HEK293T (cell line): ENCODE measurements around the gene TIMM22.

ENCODE experiments used
- CTCF ChIA-PET: fragments of 350-600 bp; formaldehyde crosslinking; extraction: SDS; loops from one replicate; lab custom pipeline; 2021; ENCODE audit warnings: antibody characterized with exemption, inconsistent platforms; lab: Yijun Ruan, JAX
- POLR2A ChIA-PET: fragments of 350-600 bp; formaldehyde crosslinking; extraction: SDS; loops from one replicate; lab custom pipeline; 2020; ENCODE audit warnings: antibody characterized with exemption, inconsistent platforms; lab: Yijun Ruan, JAX
- DNase-seq: peaks from one replicate; pipeline ENCODE4 v3.0.0; 2012; ENCODE audit warnings: mixed read lengths; ENCODE audit errors: extremely low spot score
- ARNT ChIP-seq: fragments of 450-650 bp; IDR thresholded peaks from 2 replicates; pipeline ENCODE4 v1.6.1; 2017; ENCODE audit warnings: mild to moderate bottlenecking
- BHLHE40 ChIP-seq: fragments of 450-650 bp; IDR thresholded peaks from 2 replicates; pipeline ENCODE4 v1.6.1; 2016; ENCODE audit warnings: mild to moderate bottlenecking, moderate library complexity, borderline replicate concordance
- CTBP1 ChIP-seq: fragments of 450-650 bp; IDR thresholded peaks from 2 replicates; pipeline ENCODE4 v1.6.1; 2016; ENCODE audit warnings: borderline replicate concordance
- ELF4 ChIP-seq: fragments of 450-650 bp; IDR thresholded peaks from 2 replicates; pipeline ENCODE4 v1.6.1; 2017; ENCODE audit warnings: antibody characterized with exemption
- FOXA1 ChIP-seq: fragments of 450-650 bp; IDR thresholded peaks from 2 replicates; pipeline ENCODE4 v1.6.1; 2016; ENCODE audit warnings: mild to moderate bottlenecking
- FOXK2 ChIP-seq: fragments of 450-650 bp; IDR thresholded peaks from 2 replicates; pipeline ENCODE4 v1.6.1; 2016; ENCODE audit warnings: mild to moderate bottlenecking
- FOXM1 ChIP-seq: fragments of 450-650 bp; IDR thresholded peaks from 2 replicates; pipeline ENCODE4 v1.6.1; 2017; ENCODE audit warnings: mild to moderate bottlenecking, borderline replicate concordance
- HDGF ChIP-seq: fragments of 450-650 bp; IDR thresholded peaks from 2 replicates; pipeline ENCODE4 v1.6.1; 2017; ENCODE audit warnings: antibody characterized with exemption, borderline replicate concordance
- L3MBTL2 ChIP-seq: fragments of 450-650 bp; conservative IDR thresholded peaks from 2 replicates; pipeline ENCODE4 v1.6.1; 2016; ENCODE audit warnings: mild to moderate bottlenecking
- LEF1 ChIP-seq: fragments of 450-650 bp; IDR thresholded peaks from 2 replicates; pipeline ENCODE4 v1.6.1; 2017; ENCODE audit warnings: mild to moderate bottlenecking, borderline replicate concordance
- NFRKB ChIP-seq: fragments of 450-650 bp; IDR thresholded peaks from 2 replicates; pipeline ENCODE4 v1.6.1; 2016; ENCODE audit warnings: mild to moderate bottlenecking, moderate library complexity
- PKNOX1 ChIP-seq: fragments of 450-650 bp; IDR thresholded peaks from 2 replicates; pipeline ENCODE4 v1.6.1; 2016
- SP1 ChIP-seq: fragments of 450-650 bp; IDR thresholded peaks from 2 replicates; pipeline ENCODE4 v1.6.1; 2017
- SUZ12 ChIP-seq: fragments of 450-650 bp; IDR thresholded peaks from 2 replicates; pipeline ENCODE4 v1.6.1; 2016; ENCODE audit warnings: mild to moderate bottlenecking
- TARDBP ChIP-seq: fragments of 450-650 bp; IDR thresholded peaks from 2 replicates; pipeline ENCODE4 v1.6.1; 2016
- ZNF384 ChIP-seq: fragments of 450-650 bp; IDR thresholded peaks from 2 replicates; pipeline ENCODE4 v1.6.1; 2016

TIMM22 gene

DNA sequence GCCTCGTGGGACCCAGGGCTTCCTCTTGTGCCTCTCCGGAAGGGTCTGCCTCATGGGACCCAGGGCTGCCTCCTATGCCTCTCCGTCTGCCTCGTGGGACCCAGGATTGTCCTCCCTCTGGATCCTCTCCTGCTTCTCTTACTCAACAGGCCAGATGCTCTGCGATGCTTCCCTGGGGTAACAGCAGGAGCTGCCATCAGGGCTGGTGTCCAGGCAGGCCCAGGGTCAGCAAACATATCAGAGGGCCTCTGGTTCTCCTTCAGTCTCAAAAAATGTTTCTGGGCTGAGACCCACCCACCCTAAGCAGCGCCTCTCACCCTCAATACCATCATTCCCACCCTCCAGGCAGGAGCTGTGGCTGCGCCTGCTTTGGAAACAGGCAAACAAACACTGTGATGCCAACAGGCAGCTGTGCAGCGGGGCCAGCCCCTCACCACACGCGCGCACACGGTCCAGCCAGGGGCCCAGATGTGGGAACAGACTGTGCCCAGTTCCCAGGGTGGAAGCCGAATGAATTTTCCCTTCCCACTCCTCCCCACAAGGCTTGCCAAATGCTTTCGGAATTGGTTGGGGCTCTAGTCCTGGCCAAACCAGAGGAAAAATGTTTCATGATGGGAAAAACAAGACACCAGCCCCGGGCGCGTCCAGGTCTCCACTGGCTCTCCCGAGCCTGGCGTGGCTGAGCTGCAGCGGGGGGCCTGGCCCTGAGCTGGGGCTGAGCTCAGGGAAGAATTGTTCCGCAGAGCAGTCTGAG is 11.3 kb downstream of the TIMM22 start:
- POLR2A ChIA-PET: no interaction called here
- TF ChIP-seq HDGF (no peak), LEF1 (no peak), CTBP1 (no peak), BHLHE40 (no peak), SUZ12 (no peak), ZNF384 (no peak), TARDBP (no peak), ELF4 (no peak), FOXA1 (no peak), L3MBTL2 (no peak), ARNT (no peak)
- CTCF ChIA-PET: no interaction called here
- no peak for DNase-seq

DNA sequence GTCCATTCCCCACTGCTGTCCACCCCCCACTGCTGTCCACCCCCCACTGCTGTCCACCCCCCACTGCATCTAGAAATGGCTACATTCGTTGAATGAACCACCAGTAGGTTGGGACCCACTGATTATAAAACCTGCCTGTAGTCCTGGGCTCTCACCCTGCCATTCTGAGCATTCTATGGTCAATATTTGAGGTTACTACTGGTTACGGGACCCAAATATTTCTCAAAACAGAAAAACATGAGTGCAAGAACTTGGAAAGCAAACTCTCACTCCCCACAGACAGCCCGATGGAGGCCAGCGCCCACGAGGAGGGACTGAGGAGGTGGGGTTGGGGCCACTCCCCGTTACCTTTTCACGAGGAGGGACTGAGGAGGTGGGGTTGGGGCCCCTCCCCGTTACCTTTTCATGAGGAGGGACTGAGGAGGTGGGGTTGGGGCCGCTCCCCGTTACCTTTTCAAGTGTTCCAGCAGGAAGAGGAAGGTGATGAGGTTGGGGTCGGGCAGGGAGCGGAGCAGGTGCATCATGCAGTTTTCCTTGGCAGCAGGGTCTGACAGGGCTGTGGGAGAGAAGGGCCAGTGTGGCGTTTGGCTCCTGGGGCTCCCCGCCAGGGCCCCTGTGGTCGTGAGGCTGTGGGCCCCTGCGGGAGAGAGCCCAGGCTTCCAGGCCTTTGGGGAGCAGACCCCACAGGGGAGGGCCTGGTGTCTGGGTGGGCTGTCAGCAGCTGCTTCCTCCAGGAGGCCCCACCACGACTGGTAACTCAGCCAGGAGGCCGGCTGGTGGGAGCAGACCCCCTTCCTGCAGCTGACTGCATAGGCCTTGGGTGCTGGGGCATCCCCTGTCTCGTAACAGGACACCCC is 12.5 kb downstream of the TIMM22 start:
- no peak for TF ChIP-seq FOXA1
- no peak for TF ChIP-seq LEF1
- TF ChIP-seq NFRKB: no peak
- TF ChIP-seq ELF4: no peak
- TF ChIP-seq BHLHE40: no peak
- TF ChIP-seq ZNF384: no peak
- no peak for TF ChIP-seq PKNOX1
- TF ChIP-seq FOXM1: no peak
- no peak for TF ChIP-seq SUZ12
- TF ChIP-seq ARNT: no peak
- TF ChIP-seq SP1: no peak
- TF ChIP-seq L3MBTL2: no peak
- no peak for TF ChIP-seq HDGF
- TF ChIP-seq FOXK2: no peak
- no peak for TF ChIP-seq CTBP1
- TF ChIP-seq TARDBP: no peak
- ChIA-PET CTCF (no interaction called here), POLR2A (no interaction called here)
- DNase-seq: no peak

- DNase-seq: no peak
- no peak for TF ChIP-seq NFRKB
- TF ChIP-seq ELF4: no peak
- ChIA-PET CTCF (no interaction called here), POLR2A (no interaction called here)
Observed at GRCh38 chr17:1010086-1010450, 13.1 kb downstream of the TIMM22 start.

DNA sequence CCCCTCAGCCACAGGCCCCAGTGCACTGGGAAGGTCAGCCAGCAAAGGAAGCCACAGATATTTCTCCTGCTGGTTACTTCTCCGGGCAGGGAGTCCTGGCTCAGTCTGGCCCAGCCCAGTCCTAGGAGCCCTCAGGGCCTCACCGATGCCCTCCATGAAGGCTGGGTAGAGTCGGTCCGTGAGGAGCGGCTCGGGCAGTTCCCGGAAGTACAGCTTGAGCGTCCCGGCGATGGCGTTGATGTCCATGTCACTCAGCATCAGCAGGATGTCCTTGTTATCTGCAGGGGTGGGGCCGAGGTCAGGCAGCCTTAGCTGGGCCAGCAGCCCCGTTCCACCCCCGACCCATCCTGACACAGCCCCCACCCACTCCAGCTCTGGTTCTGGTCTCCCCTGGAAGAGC is 13.7 kb downstream of the TIMM22 start:
- POLR2A ChIA-PET: no interaction called here
- DNase-seq: no peak
- TF ChIP-seq FOXM1 (no peak), FOXK2 (no peak), CTBP1 (no peak), ARNT (no peak), ELF4 (no peak), BHLHE40 (no peak), SUZ12 (no peak), ZNF384 (no peak), L3MBTL2 (no peak), FOXA1 (no peak), HDGF (no peak), NFRKB (no peak), PKNOX1 (no peak), SP1 (no peak), TARDBP (no peak), LEF1 (no peak)
- CTCF ChIA-PET: no interaction called here

- no peak for TF ChIP-seq SP1
- TF ChIP-seq HDGF: no peak
- no peak for TF ChIP-seq ZNF384
- TF ChIP-seq ELF4: no peak
- no peak for TF ChIP-seq BHLHE40
- no peak for TF ChIP-seq FOXK2
- TF ChIP-seq LEF1: no peak
- POLR2A ChIA-PET: interaction anchor here (1.0 kb wide), 1 partner anchor 15 kb away, joined by 3 read pairs; the partner anchor contains the start of gene TIMM22
- CTCF ChIA-PET: no interaction called here
- DNase-seq: no peak
Observed at GRCh38 chr17:1011138-1011537, 14.2 kb downstream of the TIMM22 start.

DNA sequence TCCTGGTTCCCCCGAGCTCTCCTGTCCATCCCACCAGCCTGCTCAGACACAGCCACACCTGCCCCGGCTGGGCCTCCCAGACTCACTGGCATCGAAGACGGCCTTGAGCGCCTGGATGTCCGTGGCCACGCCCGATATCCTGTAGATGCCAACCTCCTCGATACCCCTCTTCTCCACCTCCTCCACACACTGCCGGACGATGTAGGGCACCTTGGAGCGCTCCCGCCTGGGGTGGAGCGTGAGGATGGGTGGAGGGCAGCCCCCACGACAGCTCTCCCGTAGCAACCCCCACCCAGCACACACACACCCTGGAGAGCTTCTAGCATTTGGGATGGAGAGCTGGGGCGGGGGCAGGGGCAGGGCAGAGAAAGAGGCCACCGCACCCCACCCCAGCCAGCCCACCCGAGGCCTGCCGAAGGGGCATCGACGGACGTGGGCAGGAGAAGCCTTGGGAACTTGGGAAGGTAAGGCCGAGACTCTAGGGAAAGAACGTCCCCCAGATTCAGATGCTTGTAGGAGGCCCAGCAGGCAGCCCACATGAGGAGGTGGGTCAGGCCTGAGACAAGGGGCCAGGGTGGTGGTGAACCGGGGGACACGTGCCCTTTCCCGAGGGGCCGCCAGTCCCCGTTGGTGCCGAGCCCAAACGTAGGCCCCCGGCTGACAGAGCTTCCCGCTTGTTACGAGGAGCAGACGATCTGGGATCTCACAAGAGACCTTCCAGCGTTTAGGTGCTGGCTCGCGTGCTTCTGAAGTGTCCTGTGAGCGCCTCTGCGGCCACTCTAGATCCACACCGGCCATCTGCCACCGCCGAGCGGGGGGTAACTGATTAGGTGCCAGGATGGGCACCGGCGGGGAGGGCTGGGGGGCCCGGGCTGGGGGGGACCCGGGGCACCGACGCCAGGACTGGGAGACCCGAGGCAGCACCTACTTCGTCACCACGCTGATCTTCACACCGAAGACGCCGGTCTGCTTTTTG is 15.1 kb downstream of the TIMM22 start:
- CTCF ChIA-PET: no interaction called here

More for the DNA sequence above, 15.1 kb downstream of the TIMM22 start:
- TF ChIP-seq BHLHE40 (no peak), TARDBP (no peak), NFRKB (no peak), SP1 (no peak), ELF4 (no peak), L3MBTL2 (no peak), FOXM1 (no peak), FOXK2 (no peak), SUZ12 (no peak), CTBP1 (no peak), PKNOX1 (no peak), ARNT (no peak), FOXA1 (no peak), HDGF (no peak), ZNF384 (no peak), LEF1 (no peak)
- no peak for DNase-seq
- POLR2A ChIA-PET: interaction anchor here (1.0 kb wide), 1 partner anchor 15 kb away, joined by 3 read pairs; the partner anchor contains the start of gene TIMM22
